ENCODE measurements around the gene PAK2.
"Not testable (repeated sequence)": the region's sequence is repeated elsewhere in the genome, so short reads cannot be mapped to it uniquely, and the experiment has no call there.

The PAK2 gene

GRCh38 chr3:196790636-196791035 is 51.0 kb downstream of the PAK2 start:
- no peak for DNase-seq

DNA sequence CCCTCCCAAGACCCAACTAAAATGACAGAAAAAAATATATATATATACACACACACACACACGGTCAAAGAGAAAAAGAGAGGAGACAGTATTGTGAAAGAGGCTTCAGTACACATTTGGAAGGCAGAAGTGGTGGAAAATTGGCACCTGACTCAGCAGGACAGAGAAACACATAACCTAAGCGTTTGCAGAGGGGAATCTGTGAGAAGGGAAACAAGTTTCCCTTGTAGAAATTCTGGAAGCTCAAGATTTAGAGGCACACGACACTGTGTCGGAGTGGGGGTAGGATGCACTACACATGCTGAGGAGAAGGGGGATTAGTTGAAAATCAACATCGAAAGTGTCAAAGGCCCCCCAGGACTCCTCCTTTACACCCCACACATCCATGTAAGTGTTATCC is 53.1 kb downstream of the PAK2 start:
- no peak for DNase-seq

DNA sequence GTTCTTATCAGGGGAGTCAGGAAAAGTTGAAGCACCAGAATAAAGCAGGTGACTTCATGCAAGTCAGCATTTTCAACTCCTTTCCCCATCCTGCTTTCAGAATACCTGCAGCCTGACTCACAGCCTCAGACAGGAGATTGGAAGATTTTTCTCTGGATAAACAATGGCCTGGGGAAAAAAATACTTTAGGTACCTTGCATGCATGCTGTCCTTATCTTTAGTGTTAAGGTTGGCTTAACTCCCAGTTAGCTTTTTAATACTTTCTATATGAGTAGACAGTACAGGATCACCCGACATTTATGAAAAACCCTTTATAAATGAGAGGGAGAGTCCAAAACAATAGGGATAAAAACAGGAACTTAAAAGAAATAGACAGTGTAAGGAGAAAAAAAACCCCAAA is 53.6 kb downstream of the PAK2 start:
- DNase-seq: peak; percentile 5

DNA sequence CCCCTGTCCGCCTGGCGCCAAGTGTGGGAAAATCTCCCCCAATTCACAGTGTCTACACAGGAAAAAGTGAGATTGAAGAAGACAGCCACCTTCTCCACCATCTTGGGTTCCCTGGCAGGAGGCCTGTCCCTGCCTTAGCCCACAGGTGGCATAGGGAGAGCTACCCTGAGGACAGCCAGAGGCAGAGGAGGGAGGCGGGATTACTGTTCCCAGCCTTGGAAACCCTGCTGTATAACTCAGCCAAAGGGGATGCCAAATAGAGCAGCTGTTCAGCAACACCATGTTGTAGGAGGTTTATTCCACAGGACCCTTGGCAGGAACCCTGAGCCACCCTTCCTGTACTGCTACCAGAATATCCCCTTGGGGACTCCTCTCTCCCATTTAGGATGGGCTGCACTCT is 54.8 kb downstream of the PAK2 start:
- DNase-seq: no peak

GRCh38 chr3:196796317-196796716 is 56.7 kb downstream of the PAK2 start:
- DNase-seq: no peak

GRCh38 chr3:196800742-196801434 is 61.2 kb downstream of the PAK2 start:
- DNase-seq: no peak

GRCh38 chr3:196803891-196804468 is 64.3 kb downstream of the PAK2 start:
- no peak for DNase-seq

DNA sequence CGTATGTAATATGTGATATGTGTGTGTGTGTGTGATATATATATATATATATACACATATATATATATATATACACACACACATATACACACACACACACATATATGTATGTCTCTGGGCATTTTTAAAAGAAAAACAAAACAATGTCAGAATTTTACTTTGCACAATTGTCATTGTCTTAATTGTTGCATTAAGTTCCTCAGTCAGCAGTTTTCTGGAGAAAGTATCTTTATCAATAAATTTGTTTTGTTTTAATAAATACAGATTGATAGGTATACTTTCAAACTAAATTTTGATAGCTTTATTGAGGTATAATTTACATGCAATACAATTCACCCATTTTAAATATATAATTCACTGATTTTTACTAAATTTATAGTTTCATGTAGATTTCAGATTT is 65.1 kb downstream of the PAK2 start:
- no peak for DNase-seq

DNA sequence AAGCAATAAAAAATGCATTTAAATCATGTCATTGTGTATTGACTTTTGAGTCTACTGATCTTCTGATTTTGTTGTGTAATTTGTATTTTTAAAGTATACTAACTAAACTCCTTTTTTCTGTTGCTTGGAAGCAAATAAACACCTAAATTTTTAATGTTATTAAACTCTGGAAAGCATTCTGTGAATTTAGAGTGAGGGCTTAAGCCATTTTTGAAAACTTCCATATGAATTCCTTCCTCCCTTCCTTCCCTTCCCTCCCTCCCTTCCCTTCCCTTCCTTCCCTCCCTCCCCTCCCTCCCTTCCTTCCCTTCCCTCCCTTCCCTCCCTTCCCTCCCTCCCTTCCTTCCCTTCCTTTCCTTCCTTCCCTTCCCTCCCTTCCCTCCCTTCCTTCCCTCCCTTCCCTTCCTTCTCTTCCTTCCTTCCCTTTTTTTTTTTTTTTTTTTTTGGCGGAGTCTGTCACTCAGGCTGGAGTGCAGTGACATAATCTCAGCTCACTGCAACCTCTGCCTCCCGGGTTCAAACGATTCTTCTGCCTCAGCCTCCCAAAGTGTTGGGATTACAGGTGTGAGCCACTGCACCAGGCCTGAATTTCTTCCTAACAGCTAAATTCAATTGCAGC is 71.4 kb downstream of the PAK2 start:
- DNase-seq: no peak

DNA sequence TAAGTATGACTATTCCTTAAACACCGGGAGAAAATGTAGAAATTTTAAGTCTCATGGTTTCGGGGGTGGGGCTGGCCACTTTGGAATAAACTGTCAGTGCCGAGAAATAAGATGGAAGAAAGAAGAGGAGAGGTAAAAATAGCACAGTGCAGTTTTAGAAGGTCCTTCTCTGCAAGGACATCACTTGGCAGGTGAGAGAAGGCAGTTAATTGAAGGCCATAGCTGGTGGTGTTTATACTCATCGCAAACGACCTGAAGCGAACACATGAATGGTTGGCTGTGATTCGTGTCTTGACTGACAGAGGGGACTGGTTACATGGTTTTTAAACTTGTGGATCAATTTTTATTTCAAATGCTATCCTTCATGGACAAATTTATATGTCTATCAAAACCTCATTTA is 73.2 kb downstream of the PAK2 start:
- no peak for DNase-seq

GRCh38 chr3:196813903-196814302 is 74.2 kb downstream of the PAK2 start:
- no peak for DNase-seq

DNA sequence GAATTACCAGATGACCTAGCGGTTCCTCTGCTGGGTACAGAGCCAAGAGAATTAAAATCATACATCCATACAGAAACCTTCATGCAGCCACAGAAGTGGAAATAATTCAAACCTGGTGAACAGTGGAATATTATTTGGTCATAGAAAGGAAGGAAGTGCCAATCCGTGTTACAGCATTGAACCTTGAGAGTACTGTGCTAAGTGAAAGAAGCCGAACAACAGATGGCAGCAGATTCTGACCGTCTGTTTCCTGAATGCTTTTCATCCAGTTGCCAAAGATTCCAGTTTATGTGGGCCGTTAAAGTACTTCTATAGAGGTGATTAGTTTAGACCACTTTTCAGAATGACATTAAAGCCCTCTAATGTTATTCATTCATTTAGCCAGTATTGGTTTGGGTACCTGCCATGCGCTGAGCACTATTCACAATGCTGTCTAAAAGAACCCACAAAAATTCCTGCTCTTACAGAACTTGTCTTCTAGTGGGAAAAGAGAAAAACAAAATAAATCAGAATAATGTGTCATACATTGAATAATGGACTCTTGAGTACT is 82.2 kb downstream of the PAK2 start:
- DNase-seq: no peak

DNA sequence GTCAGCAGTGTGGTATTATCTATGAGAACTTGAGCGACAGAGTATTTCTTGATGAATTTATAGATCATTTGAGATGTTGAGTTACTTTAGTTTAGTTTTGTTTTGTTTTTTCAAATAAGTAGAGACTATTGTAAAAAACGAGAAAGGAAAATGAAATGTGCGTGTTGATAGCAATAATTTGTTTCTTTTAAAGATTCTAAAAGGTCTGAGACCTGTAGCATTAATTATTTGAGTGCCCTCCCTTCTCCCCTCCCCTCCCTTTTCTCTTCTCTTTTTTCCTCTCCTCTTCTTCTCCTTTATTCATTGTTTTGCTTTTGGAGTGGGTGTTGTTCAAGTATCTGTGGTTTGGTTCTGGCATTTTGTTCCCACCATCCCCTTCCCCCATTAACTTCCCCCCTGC is 90.0 kb downstream of the PAK2 start:
- not testable (repeated sequence) for DNase-seq

DNA sequence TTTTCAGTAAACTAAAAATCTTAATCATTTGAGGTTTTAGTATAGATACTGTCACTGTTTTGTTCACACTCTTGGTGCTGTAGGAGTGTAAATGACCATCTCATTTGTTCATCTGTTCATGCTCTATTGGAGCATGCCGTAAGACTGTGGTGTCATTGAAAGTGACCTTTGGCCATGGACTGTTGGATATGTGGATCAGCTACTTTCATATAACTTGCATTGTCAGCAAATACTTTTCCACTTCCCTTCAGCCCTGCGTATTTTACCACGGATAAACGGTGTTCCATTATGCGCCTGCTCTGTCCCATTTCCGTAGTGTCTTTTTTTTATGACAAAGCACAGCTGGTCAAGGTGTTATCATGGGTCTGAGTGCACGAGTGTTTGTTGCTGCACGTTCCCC is 95.4 kb downstream of the PAK2 start:
- peak; percentile 20 for DNase-seq

DNA sequence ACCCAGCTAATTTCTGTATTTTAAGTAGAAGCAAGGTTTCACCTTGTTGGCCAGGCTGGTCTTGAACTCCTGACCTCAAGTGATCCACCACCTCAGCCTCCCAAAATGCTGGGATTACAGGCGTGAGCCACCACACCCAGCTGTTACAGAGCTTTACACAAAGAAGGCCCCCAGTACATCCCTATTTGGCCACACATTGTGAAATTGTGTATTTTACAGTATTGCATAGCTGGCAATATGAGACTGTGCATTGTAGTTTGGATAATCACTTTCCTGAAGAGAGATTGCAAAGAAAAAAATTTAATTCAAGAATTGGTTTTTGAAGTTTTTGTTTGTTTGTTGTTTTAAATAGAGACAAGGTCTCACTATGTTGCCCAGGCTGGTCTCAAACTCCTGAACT is 97.0 kb downstream of the PAK2 start:
- DNase-seq: not testable (repeated sequence)

DNA sequence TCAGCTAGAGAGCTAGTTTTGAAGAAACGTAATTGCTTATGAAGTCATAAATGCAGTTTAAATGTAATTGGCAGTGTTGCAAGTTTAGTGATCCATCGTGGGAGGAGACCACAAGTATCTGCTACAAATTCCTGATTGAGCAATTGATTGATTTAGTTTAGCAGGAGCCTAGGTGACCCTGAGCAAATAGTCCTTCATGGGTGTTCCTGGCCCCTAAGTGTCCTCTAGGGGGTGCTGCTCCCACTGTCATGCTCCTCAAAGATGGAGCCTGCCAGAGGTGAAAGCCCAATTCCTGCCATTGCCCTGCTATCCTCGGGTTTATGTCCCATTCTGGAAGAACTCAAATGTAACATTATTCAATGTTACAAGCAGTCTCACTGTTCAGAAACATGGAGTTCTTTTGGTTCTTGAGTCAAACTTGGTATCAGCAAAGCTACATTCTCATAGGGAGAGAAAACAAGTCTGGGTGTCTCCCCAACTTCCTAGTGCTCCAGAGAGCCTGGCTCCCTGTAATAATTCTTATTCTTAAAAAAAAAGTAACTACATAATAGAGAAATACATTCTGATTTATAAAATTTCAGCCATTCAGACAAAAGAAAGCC is 98.3 kb downstream of the PAK2 start:
- DNase-seq: peak; percentile 49

DNA sequence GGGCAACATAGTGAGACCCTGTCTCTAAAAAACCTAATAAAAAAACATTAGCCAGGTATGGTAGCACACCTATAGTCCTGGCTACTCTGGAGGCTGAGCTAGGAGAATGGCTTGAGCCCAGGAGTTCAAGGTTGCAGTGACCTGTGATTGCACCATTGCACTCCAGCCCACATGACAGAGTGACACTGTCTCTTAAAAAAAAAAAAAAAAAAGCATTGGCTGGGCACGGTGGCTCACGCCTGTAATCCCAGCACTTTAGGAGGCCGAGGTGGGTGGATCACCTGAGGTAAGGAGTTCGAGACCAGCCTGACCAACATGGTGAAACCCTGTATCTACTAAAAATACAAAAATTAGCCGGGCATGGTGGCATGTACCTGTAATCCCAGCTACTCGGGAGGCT is 99.7 kb downstream of the PAK2 start:
- DNase-seq: not testable (repeated sequence)

- DNase-seq: no peak
Observed at GRCh38 chr3:196842567-196843434, 103.1 kb downstream of the PAK2 start.

DNA sequence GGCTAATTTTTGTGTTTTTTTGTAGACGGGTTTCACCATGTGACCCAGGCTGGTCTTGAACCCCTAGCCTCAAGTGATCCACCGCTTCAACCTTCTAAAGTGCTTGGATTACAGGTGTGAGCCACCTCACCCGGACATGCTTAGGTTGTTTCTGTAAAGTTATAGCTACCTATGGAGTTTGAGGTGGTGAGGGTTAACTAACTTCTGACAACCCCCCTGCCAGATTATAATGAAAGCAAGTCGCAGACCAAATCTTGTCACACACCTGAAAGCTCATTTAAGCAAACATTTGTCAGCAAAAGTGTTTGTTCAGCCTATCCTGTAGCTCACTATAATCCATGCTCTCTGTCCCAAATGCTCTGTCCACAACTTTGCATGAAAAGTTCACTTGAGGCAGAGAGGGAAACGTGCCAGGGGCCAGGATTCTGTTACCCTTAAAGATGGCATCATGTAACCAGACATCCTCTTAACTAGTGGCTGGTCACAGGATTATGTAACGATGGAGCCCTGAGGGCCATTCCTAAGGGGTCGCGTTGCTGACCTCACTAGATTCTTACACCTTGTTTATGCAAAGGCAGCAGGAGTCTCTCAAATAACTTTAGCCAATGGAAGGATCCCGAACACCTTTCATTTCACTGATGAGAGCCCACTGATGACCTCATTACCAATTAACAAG is 103.9 kb downstream of the PAK2 start:
- peak; percentile 3 for DNase-seq

- not testable (repeated sequence) for DNase-seq
Observed at GRCh38 chr3:196844235-196845219, 104.9 kb downstream of the PAK2 start.

GRCh38 chr3:196848375-196848774 is 108.7 kb downstream of the PAK2 start:
- DNase-seq: not testable (repeated sequence)

Measured in DMS53 (cell line).